Activated CD8-positive, alpha-beta T cell treated with anti-CD3 and anti-CD28 coated beads for 36 hours (primary cell): ENCODE measurements around the gene UGT1A9. TPM values are rescaled to one million over a fixed set of nuclear protein-coding genes. Genes with fewer than 3 reads are reported as not detected.

Experiments
- ATAC-seq: fragments of 200-7000 bp; cut with Tn5 transposase; one replicate; pipeline ENCODE4 v1.10.0; 2021; ENCODE audit warnings: mild to moderate bottlenecking, moderate library complexity
- CTCF ChIA-PET: fragments of 350-600 bp; sonication (Branson Sonifier 250); formaldehyde crosslinking; loops from one replicate; lab custom pipeline; 2021; ENCODE audit warnings: antibody characterized with exemption; lab: Charles Lee
- POLR2A ChIA-PET: fragments of 350-600 bp; sonication (Branson Sonifier 250); formaldehyde crosslinking; loops from one replicate; lab custom pipeline; 2021; ENCODE audit warnings: antibody characterized with exemption; lab: Charles Lee
- DNase-seq: peaks from one replicate; pipeline ENCODE4 v3.0.0-alpha.2; 2020
- H3K27ac Mint-ChIP-seq: one replicate; pipeline ENCODE4 v1.8.0; 2021; ENCODE audit warnings: mild to moderate bottlenecking, mixed read lengths
- H3K27me3 Mint-ChIP-seq: one replicate; pipeline ENCODE4 v1.8.0; 2021; ENCODE audit warnings: mixed read lengths
- H3K36me3 Mint-ChIP-seq: one replicate; pipeline ENCODE4 v1.8.0; 2021; ENCODE audit warnings: low read depth, mixed read lengths
- H3K4me1 Mint-ChIP-seq: one replicate; pipeline ENCODE4 v1.8.0; 2021; ENCODE audit warnings: low read depth, mixed read lengths
- H3K4me3 Mint-ChIP-seq: one replicate; pipeline ENCODE4 v1.8.0; 2021; ENCODE audit warnings: mild to moderate bottlenecking, moderate library complexity, mixed read lengths
- H3K9me3 Mint-ChIP-seq: one replicate; pipeline ENCODE4 v1.8.0; 2021; ENCODE audit warnings: mixed read lengths
- CTCF ChIP-seq: fragments of 200-600 bp; IDR thresholded peaks from one replicate; pipeline ENCODE4 v1.8.0; 2022; ENCODE audit warnings: antibody characterized with exemption, mild to moderate bottlenecking
- intact Hi-C: fragments of 100-400 bp; cut with micrococcal nuclease; formaldehyde crosslinking; loops from one replicate; pipeline ENCODE4 v1.10.0; 2022
- total RNA-seq, 2 experiments: library from RNA; stranded (reverse); gene quantifications; one replicate each; pipeline ENCODE4 v1.2.3, GENCODE V29; 2021

The UGT1A9 gene
- total RNA-seq, 2 experiments from 2014 or later, result not detected

GRCh38 chr2:233772153-233772552, 100.5 kb downstream of the UGT1A9 start:
- CTCF ChIA-PET, result no interaction called here

DNA sequence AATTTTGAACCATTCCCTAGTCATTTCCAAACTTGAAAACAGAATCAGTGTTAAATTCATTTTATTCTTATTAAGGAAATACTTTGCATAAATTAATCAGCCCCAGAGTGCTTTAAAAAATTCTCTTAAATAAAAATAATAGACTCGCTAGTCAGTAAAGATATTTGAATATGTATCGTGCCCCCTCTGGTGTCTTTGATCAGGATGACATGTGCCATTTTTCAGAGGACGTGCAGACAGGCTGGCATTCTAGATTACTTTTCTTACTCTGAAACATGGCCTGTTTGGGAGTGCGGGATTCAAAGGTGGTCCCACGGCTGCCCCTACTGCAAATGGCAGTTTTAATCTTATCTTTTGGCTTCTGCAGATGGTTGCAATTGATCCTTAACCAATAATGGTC, 100.9 kb downstream of the UGT1A9 start:
- intact Hi-C loops, result no loop called here
- no peak for ATAC-seq

More at GRCh38 chr2:233772153-233772552, 100.5 kb downstream of the UGT1A9 start:
- H3K27me3 Mint-ChIP-seq, result peaks cover 14% of the 10 kb centered on the region
- H3K4me3 Mint-ChIP-seq, result no peak overlapping the region
- H3K27ac Mint-ChIP-seq, result no peak overlapping the region
- intact Hi-C loops, result no loop called here
- no peaks in the 10 kb centered on the region for H3K36me3 Mint-ChIP-seq
- H3K4me1 Mint-ChIP-seq, result no peaks in the 10 kb centered on the region
- peaks cover 4% of the 10 kb centered on the region for H3K9me3 Mint-ChIP-seq
- POLR2A ChIA-PET, result no interaction called here
- DNase-seq, result no peak
- ATAC-seq, result no peak
- no peak for TF ChIP-seq CTCF

GRCh38 chr2:233773854-233774253, 102.2 kb downstream of the UGT1A9 start:
- DNase-seq (no peak), ATAC-seq (no peak)
- H3K4me3 Mint-ChIP-seq, result no peak overlapping the region
- CTCF ChIA-PET, result interaction anchor here (1.0 to 1.2 kb wide), 2 partner anchors 9 to 11 kb away, joined by 3 read pairs; no protein-coding TSS in a partner anchor
- no peaks in the 10 kb centered on the region for H3K4me1 Mint-ChIP-seq
- intact Hi-C loops, result no loop called here
- H3K9me3 Mint-ChIP-seq, result peaks cover 4% of the 10 kb centered on the region
- no peaks in the 10 kb centered on the region for H3K36me3 Mint-ChIP-seq
- no peak for TF ChIP-seq CTCF
- no peak overlapping the region for H3K27ac Mint-ChIP-seq
- POLR2A ChIA-PET, result interaction anchor here (0.5 to 0.8 kb wide), 2 partner anchors 10 to 12 kb away, joined by 3 to 4 read pairs; no protein-coding TSS in a partner anchor
- peaks cover 14% of the 10 kb centered on the region for H3K27me3 Mint-ChIP-seq

More for the DNA sequence above, 100.9 kb downstream of the UGT1A9 start:
- H3K4me1 Mint-ChIP-seq, result no peaks in the 10 kb centered on the region
- no peak overlapping the region for H3K4me3 Mint-ChIP-seq
- DNase-seq, result no peak
- H3K27me3 Mint-ChIP-seq, result peaks cover 14% of the 10 kb centered on the region
- ChIA-PET CTCF (no interaction called here), POLR2A (no interaction called here)
- no peak for TF ChIP-seq CTCF
- H3K27ac Mint-ChIP-seq, result no peak overlapping the region
- no peaks in the 10 kb centered on the region for H3K36me3 Mint-ChIP-seq
- peaks cover 4% of the 10 kb centered on the region for H3K9me3 Mint-ChIP-seq

- DNase-seq (no peak), ATAC-seq (no peak)
- Mint-ChIP-seq H3K36me3 (no peaks in the 10 kb centered on the region), H3K4me1 (no peaks in the 10 kb centered on the region), H3K9me3 (peaks cover 4% of the 10 kb centered on the region), H3K27ac (no peak overlapping the region), H3K27me3 (peaks cover 15% of the 10 kb centered on the region), H3K4me3 (no peak overlapping the region)
- POLR2A ChIA-PET, result no interaction called here
- intact Hi-C loops, result no loop called here
- no peak for TF ChIP-seq CTCF
- CTCF ChIA-PET, result no interaction called here
These were observed 103.7 kb downstream of the UGT1A9 start for GRCh38 chr2:233775414-233775813.

DNA sequence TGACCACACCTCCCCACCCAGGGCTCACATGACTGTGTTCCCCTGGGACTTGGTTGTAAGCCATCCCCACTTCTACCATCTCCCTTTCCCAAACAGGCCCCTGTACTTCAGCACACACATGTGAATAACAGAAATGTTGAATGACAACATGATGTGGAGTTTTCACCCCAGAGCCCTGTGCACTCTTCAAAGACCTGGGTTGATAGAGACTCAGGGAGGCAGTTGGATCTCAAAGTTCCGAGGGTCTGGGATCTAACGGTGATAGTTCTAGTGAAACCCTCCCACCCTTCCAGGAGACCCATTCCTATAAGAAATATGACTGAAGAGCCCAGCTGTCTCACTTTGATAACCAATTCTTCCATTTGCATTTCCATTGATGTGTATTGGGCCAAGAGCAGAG, 106.3 kb downstream of the UGT1A9 start, which contains the start of gene MROH2A:
TSS of gene MROH2A (plus strand) at position 301 of the 400 bp plus-strand sequence. CDS start 1,029 bp downstream, outside the sequence.
- peaks cover 16% of the 10 kb centered on the region for H3K27me3 Mint-ChIP-seq
- peaks cover 4% of the 10 kb centered on the region for H3K9me3 Mint-ChIP-seq
- DNase-seq, result no peak
- H3K27ac Mint-ChIP-seq, result no peak within 1 kb of the TSS
- no peaks in the 10 kb centered on the region for H3K36me3 Mint-ChIP-seq
- no peak for ATAC-seq
- TF ChIP-seq CTCF, result no peak
- H3K4me1 Mint-ChIP-seq, result no peaks in the 10 kb centered on the region
- intact Hi-C loops, result no loop called here
- CTCF ChIA-PET, result no interaction called here
- POLR2A ChIA-PET, result no interaction called here
- H3K4me3 Mint-ChIP-seq, result no peak within 1 kb of the TSS
